Stimulated activated memory B cell treated with anti-CD40 and anti-IgM and Interleukin-4, amounts not matched to agents 10 μg/mL and 1 μg/mL and 100 μg/mL, for 72 hours (primary cell): ENCODE measurements around the gene OR2L3.

ENCODE experiments used
- ATAC-seq: fragments of 150-1000 bp; cut with Tn5 transposase; 2 replicates; pipeline ENCODE4 v1.10.0; 2021
- H3K27ac Mint-ChIP-seq: one replicate; pipeline ENCODE4 v1.8.0; 2022; ENCODE audit warnings: mild to moderate bottlenecking, mixed read lengths
- H3K27me3 Mint-ChIP-seq: one replicate; pipeline ENCODE4 v1.8.0; 2022; ENCODE audit warnings: mixed read lengths
- H3K36me3 Mint-ChIP-seq: one replicate; pipeline ENCODE4 v1.8.0; 2022; ENCODE audit warnings: mixed read lengths
- H3K4me1 Mint-ChIP-seq: one replicate; pipeline ENCODE4 v1.8.0; 2022; ENCODE audit warnings: mixed read lengths
- H3K4me3 Mint-ChIP-seq: one replicate; pipeline ENCODE4 v1.8.0; 2022; ENCODE audit warnings: mild to moderate bottlenecking, moderate library complexity, mixed read lengths
- H3K9me3 Mint-ChIP-seq: one replicate; pipeline ENCODE4 v1.8.0; 2022; ENCODE audit warnings: mixed read lengths

OR2L3 gene

GRCh38 chr1:248102847-248103246, 56.2 kb downstream of the OR2L3 start:
- Mint-ChIP-seq H3K27ac (no peak overlapping the region), H3K36me3 (no peaks in the 10 kb centered on the region), H3K9me3 (peaks cover 12% of the 10 kb centered on the region), H3K4me1 (no peaks in the 10 kb centered on the region), H3K27me3 (no peaks in the 10 kb centered on the region), H3K4me3 (no peak overlapping the region)
- ATAC-seq = no peak

GRCh38 chr1:248111157-248111556, 64.5 kb downstream of the OR2L3 start:
- H3K4me1 Mint-ChIP-seq = no peaks in the 10 kb centered on the region
- H3K27me3 Mint-ChIP-seq = no peaks in the 10 kb centered on the region
- peaks cover 29% of the 10 kb centered on the region for H3K9me3 Mint-ChIP-seq
- H3K4me3 Mint-ChIP-seq = no peak overlapping the region
- ATAC-seq = no peak
- peaks cover 6% of the 10 kb centered on the region for H3K36me3 Mint-ChIP-seq
- no peak overlapping the region for H3K27ac Mint-ChIP-seq
